BE2C (cell line): ENCODE data around the gene MAP3K6.

Experiments used
- DNase-seq: peaks from one replicate; pipeline ENCODE4 v3.0.0-alpha.2; 2020
- H3K27me3 ChIP-seq: fragments of 250-450 bp; sonication (Bioruptor Pico); 2 replicates; pipeline ENCODE4 v1.5.1; 2020; ENCODE audit warnings: mild to moderate bottlenecking
- H3K36me3 ChIP-seq: fragments of 250-450 bp; sonication (Bioruptor Pico); 2 replicates; pipeline ENCODE4 v1.5.1; 2020; ENCODE audit warnings: mild to moderate bottlenecking
- H3K4me1 ChIP-seq: fragments of 250-450 bp; sonication (Bioruptor Pico); 2 replicates; pipeline ENCODE4 v1.5.1; 2020
- H3K4me3 ChIP-seq: 2 replicates; pipeline ENCODE4 v1.5.1; 2011; ENCODE audit warnings: low read depth, low read length
- H3K9me3 ChIP-seq: fragments of 250-450 bp; sonication (Bioruptor Pico); 2 replicates; pipeline ENCODE4 v1.5.1; 2020
- CTCF ChIP-seq: IDR thresholded peaks from 2 replicates; pipeline ENCODE4 v1.5.1; 2012; ENCODE audit warnings: mild to moderate bottlenecking, low read depth, low read length

The MAP3K6 gene

GRCh38 chr1:27379564-27380122 lies 12.9 kb upstream of the MAP3K6 start:
- Histone ChIP-seq H3K36me3 (no peaks in the 10 kb centered on the region), H3K27me3 (no peaks in the 10 kb centered on the region), H3K4me1 (no peaks in the 10 kb centered on the region), H3K4me3 (no peak overlapping the region), H3K9me3 (no peaks in the 10 kb centered on the region)
- no peak for TF ChIP-seq CTCF
- no peak for DNase-seq

GRCh38 chr1:27377760-27378495 lies 11.2 kb upstream of the MAP3K6 start:
- Histone ChIP-seq H3K36me3 (no peaks in the 10 kb centered on the region), H3K4me1 (no peaks in the 10 kb centered on the region), H3K9me3 (no peaks in the 10 kb centered on the region), H3K27me3 (no peaks in the 10 kb centered on the region), H3K4me3 (no peak overlapping the region)
- no peak for TF ChIP-seq CTCF
- DNase-seq, result no peak

GRCh38 chr1:27374362-27375086 lies 7.8 kb upstream of the MAP3K6 start, which contains the start of gene FCN3:
TSS of gene FCN3 (minus strand) at chr1:27374824. CDS start at chr1:27374818, 6 bp downstream.
- no peaks in the 10 kb centered on the region for H3K9me3 ChIP-seq
- H3K27me3 ChIP-seq, result no peaks in the 10 kb centered on the region
- no peaks in the 10 kb centered on the region for H3K4me1 ChIP-seq
- TF ChIP-seq CTCF, result no peak
- no peaks in the 10 kb centered on the region for H3K36me3 ChIP-seq
- DNase-seq, result no peak
- no peak within 1 kb of the TSS for H3K4me3 ChIP-seq

- TF ChIP-seq CTCF, result peak; percentile 36
- no peaks in the 10 kb centered on the region for H3K4me1 ChIP-seq
- H3K27me3 ChIP-seq, result no peaks in the 10 kb centered on the region
- H3K4me3 ChIP-seq, result no peak overlapping the region
- no peaks in the 10 kb centered on the region for H3K36me3 ChIP-seq
- no peak for DNase-seq
- H3K9me3 ChIP-seq, result no peaks in the 10 kb centered on the region
These were observed 6.3 kb upstream of the MAP3K6 start for GRCh38 chr1:27372808-27373690.

GRCh38 chr1:27372022-27372807 lies 5.5 kb upstream of the MAP3K6 start:
- H3K4me1 ChIP-seq, result no peaks in the 10 kb centered on the region
- no peaks in the 10 kb centered on the region for H3K27me3 ChIP-seq
- H3K36me3 ChIP-seq, result no peaks in the 10 kb centered on the region
- no peak overlapping the region for H3K4me3 ChIP-seq
- TF ChIP-seq CTCF, result no peak
- no peaks in the 10 kb centered on the region for H3K9me3 ChIP-seq
- no peak for DNase-seq
